Stimulated activated CD4-positive, alpha-beta T cell treated with anti-CD3 and anti-CD28 coated beads, Interleukin-15, amount 100 ng/mL, for 24 hours (primary cell): ENCODE measurements around the gene NLRP9.
"Not testable (repeated sequence)": the region's sequence is repeated elsewhere in the genome, so short reads cannot be mapped to it uniquely, and the experiment has no call there.

Experiments
- DNase-seq: peaks from one replicate; pipeline ENCODE4 v3.0.0-alpha.2; 2020

The NLRP9 gene

DNA sequence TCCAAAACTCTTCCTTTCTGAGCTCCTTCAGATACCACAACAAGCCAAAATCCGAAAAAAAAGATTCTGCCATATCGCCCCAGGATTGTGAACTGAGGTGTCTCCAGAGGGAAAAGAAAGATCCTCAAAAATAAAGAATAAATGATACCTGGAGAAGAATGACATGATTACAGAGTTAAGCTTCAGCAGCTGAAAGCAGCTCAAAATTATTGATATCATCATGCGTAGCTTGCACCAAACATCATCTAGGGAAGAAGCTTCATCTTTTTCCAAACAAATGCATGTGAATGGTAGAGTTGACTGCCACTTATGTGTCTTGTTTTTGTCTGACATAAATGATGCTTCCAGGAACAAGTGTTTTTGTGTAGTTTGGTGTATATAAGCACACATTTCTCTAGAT lies at the start of gene NLRP9:
Gene NLRP9, minus strand, starts transcription at position 101 of the 400 bp plus-strand sequence. Its CDS starts 28 bp downstream, at position 73.
- no peak for DNase-seq

- no peak for DNase-seq
Measured at GRCh38 chr19:55781112-55781511, 42.9 kb upstream of the NLRP9 start.

GRCh38 chr19:55778331-55778730 lies 40.1 kb upstream of the NLRP9 start:
- DNase-seq = no peak

- peak; percentile 18 for DNase-seq
Measured at GRCh38 chr19:55777528-55777927, 39.3 kb upstream of the NLRP9 start.

DNA sequence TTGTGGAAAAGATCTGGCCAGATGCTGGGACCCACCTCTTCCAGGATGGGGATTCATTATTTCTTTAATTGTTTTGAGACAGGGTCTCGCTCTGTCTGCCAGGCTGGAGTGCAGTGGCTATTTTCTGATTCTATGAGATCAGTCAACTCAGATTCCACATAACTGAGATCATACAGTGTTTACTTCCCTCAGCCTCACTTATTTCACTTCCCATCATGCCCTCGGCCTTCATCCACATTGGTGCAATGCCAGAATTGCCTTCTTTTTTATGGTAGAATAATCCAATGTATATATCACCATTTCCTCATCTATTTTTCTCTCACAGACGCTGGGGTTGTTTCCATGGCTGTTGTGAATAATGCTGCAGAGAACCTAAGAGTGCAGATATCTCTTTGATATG lies 31.4 kb upstream of the NLRP9 start:
- not testable (repeated sequence) for DNase-seq

DNA sequence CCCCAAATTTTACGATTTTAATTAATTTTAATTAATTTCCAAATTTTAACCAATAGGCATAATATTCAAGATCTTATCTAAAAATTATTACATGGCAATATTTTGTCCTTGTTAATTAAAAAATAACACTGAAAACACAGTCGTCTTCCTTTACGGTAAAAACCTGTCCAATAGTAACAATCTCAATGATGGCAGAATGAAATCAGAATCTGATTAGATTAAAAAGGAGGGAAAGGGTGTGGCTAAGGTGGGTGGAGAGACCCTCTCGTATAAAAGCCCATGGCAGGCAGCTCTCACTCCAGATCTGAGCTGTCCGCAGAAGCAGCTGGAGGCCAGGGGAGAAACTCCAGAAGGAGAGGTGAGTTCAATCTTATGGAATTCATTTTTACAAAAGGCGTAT lies 30.6 kb upstream of the NLRP9 start, which contains the start of gene RFPL4AL1:
Gene RFPL4AL1, plus strand, starts transcription at position 301 of the 400 bp plus-strand sequence. CDS start 2,687 bp downstream, outside the sequence.
- not testable (repeated sequence) for DNase-seq

- DNase-seq = no peak
Measured at GRCh38 chr19:55766466-55766865, 28.3 kb upstream of the NLRP9 start.

DNA sequence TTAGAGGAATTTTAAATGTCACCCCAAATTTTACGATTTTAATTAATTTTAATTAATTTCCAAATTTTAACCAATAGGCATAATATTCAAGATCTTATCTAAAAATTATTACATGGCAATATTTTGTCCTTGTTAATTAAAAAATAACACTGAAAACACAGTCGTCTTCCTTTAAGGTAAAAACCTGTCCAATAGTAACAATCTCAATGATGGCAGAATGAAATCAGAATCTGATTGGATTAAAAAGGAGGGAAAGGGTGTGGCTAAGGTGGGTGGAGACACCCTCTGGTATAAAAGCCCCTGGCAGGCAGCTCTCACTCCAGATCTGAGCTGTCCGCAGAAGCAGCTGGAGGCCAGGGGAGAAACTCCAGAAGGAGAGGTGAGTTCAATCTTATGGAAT lies 20.6 kb upstream of the NLRP9 start, which contains the start of gene RFPL4A:
Gene RFPL4A, plus strand, starts transcription at position 301 of the 400 bp plus-strand sequence. CDS start 2,704 bp downstream, outside the sequence.
- DNase-seq = not testable (repeated sequence)

DNA sequence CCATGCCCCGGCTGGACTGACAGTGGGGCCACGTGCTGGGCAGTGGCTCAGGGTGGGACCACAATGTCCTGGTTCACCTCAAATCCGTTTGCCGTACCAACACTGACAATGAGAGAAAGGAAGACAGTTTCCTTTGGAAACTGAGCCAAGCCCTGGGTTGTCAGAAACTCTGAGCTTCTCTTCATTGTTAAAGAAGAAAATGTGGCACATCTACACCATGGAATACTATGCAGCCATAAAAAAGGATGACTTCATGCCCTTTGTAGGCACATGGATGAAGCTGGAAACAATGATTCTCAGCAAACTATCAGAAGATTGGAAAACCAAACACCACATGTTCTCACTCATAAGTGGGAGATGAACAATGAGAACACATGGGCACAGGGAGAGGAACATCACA lies 18.6 kb upstream of the NLRP9 start:
- DNase-seq = not testable (repeated sequence)

- no peak for DNase-seq
Measured at GRCh38 chr19:55753401-55753800, 15.2 kb upstream of the NLRP9 start.

GRCh38 chr19:55750715-55751114 lies 12.5 kb upstream of the NLRP9 start:
- no peak for DNase-seq

- not testable (repeated sequence) for DNase-seq
Measured at GRCh38 chr19:55730378-55730777, 7.8 kb downstream of the NLRP9 start.

DNA sequence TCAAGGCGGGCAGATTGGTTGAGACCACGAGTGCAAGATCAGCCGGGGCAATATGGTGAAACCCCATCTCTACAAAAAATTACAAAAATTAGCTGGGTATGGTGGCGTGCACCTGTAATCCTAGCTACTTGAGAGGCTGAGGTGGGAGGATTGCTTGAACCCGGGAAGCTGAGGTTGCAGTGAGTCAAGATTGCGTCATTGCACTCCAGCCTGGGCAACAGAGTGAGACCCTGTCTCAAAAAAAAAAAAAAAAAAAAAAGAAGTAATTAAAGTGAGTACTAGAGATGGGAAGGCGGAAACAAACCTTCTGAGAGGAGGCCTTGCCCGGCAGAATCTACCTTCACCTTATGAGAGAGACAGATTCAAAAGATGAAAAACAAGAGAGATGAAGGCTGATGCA lies 14.7 kb downstream of the NLRP9 start:
- no peak for DNase-seq

DNA sequence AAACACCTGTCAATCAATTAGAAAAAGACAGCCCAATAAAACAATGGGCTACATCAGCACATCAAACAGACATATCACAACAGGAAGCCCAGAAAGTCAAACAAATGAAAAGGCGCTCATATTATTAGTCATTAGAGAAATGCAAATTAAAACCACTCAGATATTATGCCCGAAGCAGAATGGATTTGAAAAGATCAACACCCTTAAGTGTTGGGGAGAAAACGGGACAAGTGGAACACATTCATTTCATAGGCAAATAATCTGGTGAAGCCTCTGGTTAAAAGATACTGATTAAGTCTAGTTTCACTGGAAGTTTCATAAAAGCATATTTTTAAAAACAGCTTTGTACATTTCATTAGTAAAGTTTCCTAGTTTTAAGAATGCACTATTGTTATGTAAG lies 17.4 kb downstream of the NLRP9 start:
- DNase-seq = no peak

DNA sequence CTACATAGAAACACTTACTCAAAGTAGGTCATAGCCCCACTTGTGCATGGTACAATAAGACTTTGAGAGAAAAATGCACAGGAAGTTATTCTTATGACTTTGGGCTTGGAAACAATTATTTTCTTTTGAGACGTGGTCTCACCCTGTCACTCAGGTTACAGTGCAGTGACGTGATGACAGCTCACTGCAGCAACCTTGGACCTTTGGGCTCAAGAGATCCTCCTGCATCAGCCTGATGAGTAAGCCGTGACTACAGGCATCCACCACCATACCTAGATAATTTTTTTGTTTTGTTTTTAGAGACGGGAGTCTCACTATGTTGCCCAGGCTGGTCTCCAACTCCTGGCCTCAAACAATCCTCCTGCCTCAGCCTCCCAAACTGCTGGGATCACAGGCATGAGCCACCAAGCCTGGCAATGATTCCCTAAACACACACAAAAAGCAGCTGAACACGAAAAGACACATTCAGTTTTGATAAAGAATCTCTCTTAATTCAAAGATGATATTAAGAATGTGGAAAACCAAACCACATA lies 17.9 kb downstream of the NLRP9 start:
- DNase-seq = no peak

GRCh38 chr19:55717879-55718711 lies 20.1 kb downstream of the NLRP9 start:
- DNase-seq = not testable (repeated sequence)

DNA sequence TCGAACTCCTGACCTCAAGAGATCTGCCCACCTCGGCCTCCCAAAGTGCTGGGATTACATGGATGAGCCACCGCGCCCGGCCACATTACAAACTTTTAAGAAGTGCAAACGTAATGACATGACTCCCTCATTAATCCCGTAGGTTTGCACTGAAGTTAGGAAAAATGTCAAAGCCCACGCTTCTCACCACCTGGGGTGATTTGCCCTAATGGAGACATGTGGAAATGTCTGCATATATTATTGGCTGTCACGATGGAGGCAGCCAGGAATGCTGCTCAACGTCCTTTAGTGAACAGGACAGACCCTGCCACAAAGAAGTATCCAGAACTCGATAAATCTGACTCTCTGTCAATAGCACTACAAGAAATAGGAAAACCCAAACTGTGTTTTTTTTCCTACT lies 21.0 kb downstream of the NLRP9 start:
- DNase-seq = no peak

GRCh38 chr19:55716531-55716930 lies 21.7 kb downstream of the NLRP9 start:
- no peak for DNase-seq

GRCh38 chr19:55712804-55713631 lies 25.2 kb downstream of the NLRP9 start:
- DNase-seq = no peak

GRCh38 chr19:55711719-55712118 lies 26.5 kb downstream of the NLRP9 start:
- DNase-seq = no peak

- DNase-seq = no peak
Measured at GRCh38 chr19:55705972-55706371, 32.2 kb downstream of the NLRP9 start.

DNA sequence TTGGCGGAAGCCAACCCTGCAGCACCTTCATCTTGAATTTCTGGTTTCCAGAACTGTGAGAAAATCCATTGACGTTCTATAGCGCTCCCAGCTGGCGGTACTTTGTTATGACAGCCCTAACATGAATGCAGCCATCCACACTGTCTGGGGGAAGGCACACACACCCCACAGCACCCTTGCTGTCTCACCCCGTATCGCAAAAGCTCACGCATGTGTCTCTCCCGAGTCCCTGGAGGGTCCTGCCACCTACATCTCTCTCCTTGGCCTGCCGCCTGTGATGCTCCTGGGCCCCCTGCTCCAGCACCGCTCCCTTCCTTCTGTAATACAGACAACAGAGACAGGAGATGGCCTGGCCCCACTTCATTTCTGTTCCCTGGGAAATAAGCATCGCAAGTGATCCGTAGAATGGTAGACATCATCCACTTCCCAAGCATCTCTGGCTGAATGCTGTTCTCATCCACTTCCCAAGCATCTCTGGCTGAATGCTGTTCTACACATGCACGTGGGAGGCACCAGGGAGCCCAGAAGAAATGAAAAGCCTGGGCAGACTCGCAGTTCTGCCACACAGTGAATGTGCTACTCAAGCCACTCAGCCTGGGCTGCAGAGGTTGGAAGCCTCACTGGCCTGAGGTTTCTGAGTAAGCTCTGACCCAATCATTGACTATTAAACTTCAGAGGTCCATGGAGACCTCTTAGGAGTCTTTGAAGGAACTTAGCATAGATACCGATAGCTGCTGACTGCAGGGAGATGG lies 33.5 kb downstream of the NLRP9 start:
- DNase-seq = no peak

GRCh38 chr19:55703790-55704215 lies 34.4 kb downstream of the NLRP9 start:
- peak; percentile 69 for DNase-seq
